ENCODE measurements around the gene METAP1D. TPM values are rescaled to one million over a fixed set of nuclear protein-coding genes. Genes with fewer than 3 reads are reported as not detected.

METAP1D gene
- total RNA-seq, 1 donor from 2014 or later: 4.6 TPM

- DNase-seq (ENCODE audit: low spot score): no peak
- no peaks in the 10 kb centered on the region for H3K9me3 Mint-ChIP-seq (ENCODE audit: low read depth)
- no peaks in the 10 kb centered on the region for H3K36me3 Mint-ChIP-seq (ENCODE audit: low read depth)
- TF ChIP-seq, protein P1, sequence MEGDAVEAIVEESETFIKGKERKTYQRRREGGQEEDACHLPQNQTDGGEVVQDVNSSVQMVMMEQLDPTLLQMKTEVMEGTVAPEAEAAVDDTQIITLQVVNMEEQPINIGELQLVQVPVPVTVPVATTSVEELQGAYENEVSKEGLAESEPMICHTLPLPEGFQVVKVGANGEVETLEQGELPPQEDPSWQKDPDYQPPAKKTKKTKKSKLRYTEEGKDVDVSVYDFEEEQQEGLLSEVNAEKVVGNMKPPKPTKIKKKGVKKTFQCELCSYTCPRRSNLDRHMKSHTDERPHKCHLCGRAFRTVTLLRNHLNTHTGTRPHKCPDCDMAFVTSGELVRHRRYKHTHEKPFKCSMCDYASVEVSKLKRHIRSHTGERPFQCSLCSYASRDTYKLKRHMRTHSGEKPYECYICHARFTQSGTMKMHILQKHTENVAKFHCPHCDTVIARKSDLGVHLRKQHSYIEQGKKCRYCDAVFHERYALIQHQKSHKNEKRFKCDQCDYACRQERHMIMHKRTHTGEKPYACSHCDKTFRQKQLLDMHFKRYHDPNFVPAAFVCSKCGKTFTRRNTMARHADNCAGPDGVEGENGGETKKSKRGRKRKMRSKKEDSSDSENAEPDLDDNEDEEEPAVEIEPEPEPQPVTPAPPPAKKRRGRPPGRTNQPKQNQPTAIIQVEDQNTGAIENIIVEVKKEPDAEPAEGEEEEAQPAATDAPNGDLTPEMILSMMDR (IDR thresholded peaks at IDR 0.05): no peak
- H3K27ac Mint-ChIP-seq (ENCODE audit: unreplicated experiment): no peak overlapping the region
- H3K4me3 Mint-ChIP-seq (ENCODE audit: unreplicated experiment): no peak overlapping the region
- H3K4me1 Mint-ChIP-seq (ENCODE audit: low read depth): peaks cover 13% of the 10 kb centered on the region
- H3K27me3 Mint-ChIP-seq (ENCODE audit: low read depth): no peaks in the 10 kb centered on the region
Observed at GRCh38 chr2:172040311-172040710, 40.6 kb downstream of the METAP1D start.

DNA sequence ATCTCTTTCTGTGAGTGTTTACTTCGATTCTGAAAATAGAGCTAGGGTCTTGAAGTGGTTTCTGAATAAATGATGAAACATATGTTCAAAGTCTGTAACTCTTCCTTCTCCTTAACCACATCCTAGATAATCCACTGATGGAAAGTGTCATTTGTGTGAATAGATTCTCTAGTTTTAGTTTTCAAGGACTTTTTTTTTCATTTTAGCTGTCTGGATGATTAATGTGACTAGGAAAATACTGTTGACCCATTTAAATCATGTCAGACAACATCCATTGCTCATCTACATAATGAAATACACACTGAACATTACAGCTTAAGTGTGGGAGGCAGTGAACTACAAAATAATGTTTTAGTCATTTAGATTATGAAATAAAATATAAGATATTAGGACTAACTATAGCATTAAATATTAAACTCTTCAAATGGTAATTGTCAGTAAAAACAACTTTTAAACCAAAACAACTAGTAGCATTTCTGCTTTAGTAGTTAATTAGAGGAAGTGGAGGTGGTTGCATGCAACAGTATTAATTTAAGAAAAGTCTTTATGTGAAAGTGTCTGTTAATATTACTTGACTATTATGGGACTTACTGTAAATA is 46.4 kb downstream of the METAP1D start:
- H3K9me3 Mint-ChIP-seq (ENCODE audit: low read depth): no peaks in the 10 kb centered on the region
- TF ChIP-seq, protein P1 (IDR thresholded peaks at IDR 0.05): no peak
- no peak overlapping the region for H3K4me3 Mint-ChIP-seq (ENCODE audit: unreplicated experiment)
- no peak for DNase-seq (ENCODE audit: low spot score)
- H3K4me1 Mint-ChIP-seq (ENCODE audit: low read depth): peaks cover 18% of the 10 kb centered on the region
- H3K27ac Mint-ChIP-seq (ENCODE audit: unreplicated experiment): peak overlapping the region; percentile 66
- no peaks in the 10 kb centered on the region for H3K27me3 Mint-ChIP-seq (ENCODE audit: low read depth)
- no peaks in the 10 kb centered on the region for H3K36me3 Mint-ChIP-seq (ENCODE audit: low read depth)

DNA sequence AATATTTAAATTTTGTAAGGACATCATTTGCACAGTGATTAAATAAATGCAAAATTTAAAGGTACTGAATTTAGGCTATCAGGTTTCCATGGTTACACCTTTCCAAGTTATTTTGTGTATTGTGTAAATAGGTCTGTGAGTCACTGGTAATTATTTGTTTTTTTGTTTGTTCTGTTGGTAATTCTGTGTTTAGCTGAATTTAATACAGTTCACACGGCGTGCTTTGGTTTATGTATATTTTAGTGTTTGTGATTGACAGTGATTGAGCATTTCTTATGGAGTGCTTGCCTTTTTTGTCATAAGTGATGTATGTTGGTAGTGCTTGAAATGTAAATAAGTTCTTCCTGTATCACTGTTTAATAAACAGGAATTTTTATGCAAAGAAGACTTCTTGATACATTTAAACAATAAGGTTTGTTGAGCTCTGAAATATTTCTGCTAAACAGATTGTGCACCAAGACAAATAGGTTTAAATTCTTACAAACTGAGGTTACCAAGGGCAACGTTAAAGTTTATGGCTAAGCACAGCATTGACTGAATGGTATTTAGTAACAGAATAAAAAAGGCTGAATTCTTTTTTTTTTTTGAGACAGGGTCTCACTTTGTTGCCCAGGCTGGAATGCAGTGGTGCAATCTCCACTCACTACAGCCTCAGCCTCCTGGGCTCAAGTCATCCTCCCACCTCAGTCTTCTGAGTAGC is 47.3 kb downstream of the METAP1D start:
- Mint-ChIP-seq H3K36me3 (ENCODE audit: low read depth) (no peaks in the 10 kb centered on the region), H3K4me1 (ENCODE audit: low read depth) (peaks cover 26% of the 10 kb centered on the region), H3K4me3 (ENCODE audit: unreplicated experiment) (no peak overlapping the region), H3K27me3 (ENCODE audit: low read depth) (no peaks in the 10 kb centered on the region), H3K27ac (ENCODE audit: unreplicated experiment) (no peak overlapping the region), H3K9me3 (ENCODE audit: low read depth) (no peaks in the 10 kb centered on the region)
- no peak for DNase-seq (ENCODE audit: low spot score)
- TF ChIP-seq, protein P1 (IDR thresholded peaks at IDR 0.05): no peak

GRCh38 chr2:172047566-172048507 is 48.1 kb downstream of the METAP1D start:
- no peaks in the 10 kb centered on the region for H3K9me3 Mint-ChIP-seq (ENCODE audit: low read depth)
- no peak for DNase-seq (ENCODE audit: low spot score)
- TF ChIP-seq, protein P1 (IDR thresholded peaks at IDR 0.05): no peak
- peaks cover 34% of the 10 kb centered on the region for H3K4me1 Mint-ChIP-seq (ENCODE audit: low read depth)
- H3K4me3 Mint-ChIP-seq (ENCODE audit: unreplicated experiment): no peak overlapping the region
- no peaks in the 10 kb centered on the region for H3K36me3 Mint-ChIP-seq (ENCODE audit: low read depth)
- no peaks in the 10 kb centered on the region for H3K27me3 Mint-ChIP-seq (ENCODE audit: low read depth)
- H3K27ac Mint-ChIP-seq (ENCODE audit: unreplicated experiment): no peak overlapping the region
